PC-9 (cell line): ENCODE measurements around the gene AQP12A.
"Not testable (repeated sequence)": the region's sequence is repeated elsewhere in the genome, so short reads cannot be mapped to it uniquely, and the experiment has no call there.

Source experiments
- CTCF ChIP-seq: fragments of 200-600 bp; sonication (generic); conservative IDR thresholded peaks from 2 replicates; pipeline ENCODE4 v1.6.1; 2017; ENCODE audit warnings: mixed run types, antibody characterized with exemption, mild to moderate bottlenecking, moderate library complexity
- EZH2 ChIP-seq: fragments of 200-600 bp; sonication (generic); IDR thresholded peaks from 2 replicates; pipeline ENCODE4 v1.8.0; 2017; ENCODE audit warnings: antibody characterized with exemption, low read depth

DNA sequence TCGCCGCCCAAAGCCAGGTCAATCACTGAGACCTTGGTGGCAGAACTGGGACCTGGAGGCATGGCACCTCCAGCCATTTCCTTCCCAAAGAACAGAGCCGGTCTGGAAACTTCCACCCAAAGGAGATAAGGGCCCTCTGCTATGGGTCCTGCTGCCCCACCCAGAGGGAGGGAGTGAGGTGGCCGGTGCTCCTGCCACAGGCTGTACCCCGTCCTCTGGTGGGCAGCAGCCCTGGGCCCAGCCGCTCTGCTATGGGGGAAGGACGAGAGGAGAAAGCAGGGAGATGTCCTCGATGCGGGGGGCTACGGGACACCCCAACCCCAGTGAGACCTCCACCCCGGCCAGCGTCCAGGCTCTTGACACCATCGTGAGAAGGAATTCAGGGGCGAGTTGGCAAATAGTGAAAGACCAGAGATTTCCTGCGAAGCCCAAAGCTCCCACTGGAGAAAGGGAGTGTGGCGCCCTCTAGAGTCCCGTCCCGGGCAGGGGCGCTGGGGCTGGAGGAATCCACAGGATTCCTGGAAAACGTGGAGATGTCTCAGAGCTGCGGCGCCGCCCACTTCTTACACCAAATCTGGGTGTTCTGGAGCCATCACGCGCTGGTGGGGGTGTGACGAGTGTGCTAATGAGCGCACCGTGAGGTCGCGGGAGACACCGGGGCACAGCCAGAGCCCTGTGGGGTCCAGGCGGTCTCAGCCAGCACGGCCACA, 7.3 kb downstream of the AQP12A start:
- not testable (repeated sequence) for TF ChIP-seq CTCF, EZH2
